Keratinocyte (primary cell): ENCODE results near the gene CNTNAP2. TPM values are rescaled to one million over a fixed set of nuclear protein-coding genes. Genes with fewer than 3 reads are reported as not detected.

Experiments used
- DNase-seq: peaks from one replicate; pipeline ENCODE4 v3.0.0-alpha.2; 2011; ENCODE audit warnings: low read depth, missing footprints, low spot score
- FAIRE-seq: peaks from 2 replicates; lab custom pipeline; 2011; peaks lifted over from hg19 to GRCh38; lab: Jason Lieb, UNC
- H2AFZ ChIP-seq: 2 replicates; pipeline ENCODE4 v1.6.0; 2012; ENCODE audit warnings: low read length, control low read depth, inconsistent platforms; ENCODE audit not compliant: control insufficient read depth
- H3K27ac ChIP-seq: 2 replicates; pipeline ENCODE4 v1.5.1; 2011; ENCODE audit warnings: low read length; ENCODE audit not compliant: control insufficient read depth, insufficient read depth
- H3K27me3 ChIP-seq: 3 replicates; pipeline ENCODE4 v1.6.0; 2011; ENCODE audit warnings: low read length; ENCODE audit not compliant: control insufficient read depth, insufficient read depth; ENCODE audit errors: extremely low read depth
- H3K36me3 ChIP-seq, 2 experiments: 2 replicates in 1 of 2; 3 replicates in 1 of 2; pipeline ENCODE4 v1.5.1; 2011; ENCODE audit warnings: low read length in 2 of 2, mild to moderate bottlenecking in 1 of 2; ENCODE audit not compliant: control insufficient read depth in 2 of 2, insufficient read depth in 2 of 2; ENCODE audit errors: extremely low read depth in 1 of 2
- H3K4me1 ChIP-seq: 3 replicates; pipeline ENCODE4 v1.5.1; 2011; ENCODE audit warnings: low read length; ENCODE audit not compliant: control insufficient read depth, insufficient read depth; ENCODE audit errors: extremely low read depth
- H3K4me2 ChIP-seq: 3 replicates; pipeline ENCODE4 v1.6.0; 2011; ENCODE audit warnings: low read depth, low read length; ENCODE audit not compliant: control insufficient read depth, insufficient read depth; ENCODE audit errors: extremely low read depth
- H3K4me3 ChIP-seq, 3 experiments: fragments of 200-600 bp in 1 of 3; sonication (generic) in 1 of 3; 2 replicates in 2 of 3; 3 replicates in 1 of 3; pipeline ENCODE4 v1.5.1; 2011 to 2016; ENCODE audit warnings: low read length in 3 of 3, mild to moderate bottlenecking in 3 of 3, control low read depth in 2 of 3, inconsistent platforms in 1 of 3, low read depth in 1 of 3, mixed read lengths in 1 of 3, mixed run types in 1 of 3, moderate library complexity in 1 of 3; ENCODE audit not compliant: control insufficient read depth in 2 of 3, insufficient read depth in 2 of 3; ENCODE audit errors: extremely low read depth in 1 of 3
- H3K79me2 ChIP-seq: 2 replicates; pipeline ENCODE4 v1.6.0; 2012; ENCODE audit warnings: low read length; ENCODE audit not compliant: control insufficient read depth, insufficient read depth
- H3K9ac ChIP-seq: 3 replicates; pipeline ENCODE4 v1.6.0; 2011; ENCODE audit warnings: low read length; ENCODE audit not compliant: control insufficient read depth, insufficient read depth; ENCODE audit errors: extremely low read depth
- H3K9me1 ChIP-seq: 3 replicates; pipeline ENCODE4 v1.6.0; 2011; ENCODE audit warnings: low read length; ENCODE audit not compliant: control insufficient read depth, insufficient read depth; ENCODE audit errors: extremely low read depth
- H3K9me3 ChIP-seq: 2 replicates; pipeline ENCODE4 v1.5.1; 2012; ENCODE audit warnings: low read depth, low read length; ENCODE audit not compliant: control insufficient read depth
- H4K20me1 ChIP-seq: 3 replicates; pipeline ENCODE4 v1.6.0; 2011; ENCODE audit warnings: low read length; ENCODE audit not compliant: control insufficient read depth, insufficient read depth; ENCODE audit errors: extremely low read depth
- EZH2 ChIP-seq: IDR thresholded peaks from one replicate; pipeline ENCODE4 v1.6.1; 2012; ENCODE audit warnings: inconsistent platforms, mild to moderate bottlenecking, low read length, moderate library complexity
- dilution Hi-C: fragments of 300-500 bp; cut with MboI; formaldehyde crosslinking; loops from one replicate; pipeline ENCODE4 v1.7.0; 2020; ENCODE audit warnings: low sequenced_read_pairs; ENCODE audit not compliant: extremely low pct_ligation_motif_present
- polyA plus RNA-seq, 5 experiments: library from polyadenylated mRNA; depleted of rRNA in 3 of 5; stranded (reverse) in 3 of 5; stranded (forward) in 1 of 5; unstranded in 1 of 5; fragments of >200 nt; gene quantifications; 1 replicate in 1 of 5; 2 replicates in 3 of 5; 3 replicates in 1 of 5; pipeline versions ENCODE4 v1.2.1 to v1.2.3, GENCODE V29; 2011 to 2012; ENCODE audit warnings: missing spikeins in 2 of 5, low read depth in 1 of 5, low replicate concordance in 1 of 5
- TF ChIP-seq, protein P1 (sequence below), 3 experiments: IDR thresholded peaks in 1 of 3; conservative IDR thresholded peaks in 1 of 3; optimal IDR thresholded peaks in 1 of 3; 2 replicates in 2 of 3; 3 replicates in 1 of 3; pipeline versions ENCODE3 to v1.5.1; 2011; ENCODE audit warnings: low read length in 3 of 3, mild to moderate bottlenecking in 3 of 3, moderate library complexity in 2 of 3, control low read depth in 1 of 3, inconsistent platforms in 1 of 3; ENCODE audit not compliant: insufficient read depth in 2 of 3; ENCODE audit errors: extremely low read depth in 1 of 3

CNTNAP2 gene
- polyA plus RNA-seq, 1 donor (not counting 4 experiments of a cell fraction or from before 2014, with no cell fraction given) = 1.4 TPM

DNA sequence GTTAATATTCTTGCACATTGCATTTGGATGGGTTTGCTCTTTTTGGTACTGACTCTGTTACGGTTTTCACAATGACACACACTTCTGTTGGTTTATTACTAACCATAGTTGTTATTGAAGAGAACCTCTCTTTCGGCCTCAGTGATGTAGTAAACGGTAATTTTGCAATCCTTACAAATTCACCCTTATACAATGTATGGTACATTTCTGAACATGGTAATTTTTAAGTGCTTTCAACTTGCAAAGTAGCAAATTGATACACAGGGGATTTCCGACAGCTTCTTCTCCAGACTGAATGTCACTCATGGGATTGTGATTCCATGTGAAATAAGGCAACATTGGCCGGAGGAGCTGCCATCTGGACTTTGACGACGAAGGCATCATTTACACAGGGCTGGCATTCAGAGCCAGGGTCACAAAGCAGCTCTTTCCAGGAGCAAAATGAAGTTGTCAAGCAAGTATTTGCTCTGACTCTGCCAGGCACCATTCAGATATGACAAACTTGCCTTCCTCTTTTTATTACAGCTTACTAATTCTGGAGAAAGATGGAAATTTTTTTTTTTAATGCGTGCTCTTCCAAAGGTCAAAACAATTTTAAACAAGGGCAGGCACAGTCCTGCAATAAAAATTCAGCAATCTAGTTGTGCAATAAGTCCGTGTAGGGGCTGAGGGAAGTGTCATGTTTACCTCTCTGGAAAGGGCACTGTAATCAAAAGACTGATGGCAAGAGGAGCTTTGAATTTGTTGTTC lies 1762.5 kb downstream of the CNTNAP2 start:
- TF ChIP-seq, protein P1, sequence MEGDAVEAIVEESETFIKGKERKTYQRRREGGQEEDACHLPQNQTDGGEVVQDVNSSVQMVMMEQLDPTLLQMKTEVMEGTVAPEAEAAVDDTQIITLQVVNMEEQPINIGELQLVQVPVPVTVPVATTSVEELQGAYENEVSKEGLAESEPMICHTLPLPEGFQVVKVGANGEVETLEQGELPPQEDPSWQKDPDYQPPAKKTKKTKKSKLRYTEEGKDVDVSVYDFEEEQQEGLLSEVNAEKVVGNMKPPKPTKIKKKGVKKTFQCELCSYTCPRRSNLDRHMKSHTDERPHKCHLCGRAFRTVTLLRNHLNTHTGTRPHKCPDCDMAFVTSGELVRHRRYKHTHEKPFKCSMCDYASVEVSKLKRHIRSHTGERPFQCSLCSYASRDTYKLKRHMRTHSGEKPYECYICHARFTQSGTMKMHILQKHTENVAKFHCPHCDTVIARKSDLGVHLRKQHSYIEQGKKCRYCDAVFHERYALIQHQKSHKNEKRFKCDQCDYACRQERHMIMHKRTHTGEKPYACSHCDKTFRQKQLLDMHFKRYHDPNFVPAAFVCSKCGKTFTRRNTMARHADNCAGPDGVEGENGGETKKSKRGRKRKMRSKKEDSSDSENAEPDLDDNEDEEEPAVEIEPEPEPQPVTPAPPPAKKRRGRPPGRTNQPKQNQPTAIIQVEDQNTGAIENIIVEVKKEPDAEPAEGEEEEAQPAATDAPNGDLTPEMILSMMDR (optimal IDR thresholded peaks at IDR 0.05 in 1 of 3, IDR thresholded peaks at IDR 0.05 in 1 of 3, conservative IDR thresholded peaks at IDR 0.05 in 1 of 3; ENCODE audit: extremely low read depth in 1 of 3, insufficient read depth in 2 of 3, low read length in 3 of 3) = no peak
- no peak for TF ChIP-seq EZH2
- no peak overlapping the region for H3K27ac ChIP-seq
- H4K20me1 ChIP-seq = no peaks in the 10 kb centered on the region
- no peak overlapping the region for H3K9ac ChIP-seq
- H3K4me2 ChIP-seq = no peak overlapping the region
- DNase-seq (no peak), FAIRE-seq (no peak)
- H3K4me3 ChIP-seq = no peak overlapping the region
- dilution Hi-C loops = no loop called here
- no peaks in the 10 kb centered on the region for H3K4me1 ChIP-seq
- peaks cover 4% of the 10 kb centered on the region for H3K9me3 ChIP-seq
- no peaks in the 10 kb centered on the region for H3K27me3 ChIP-seq
- H3K36me3 ChIP-seq = no peaks in the 10 kb centered on the region
- H3K9me1 ChIP-seq = no peaks in the 10 kb centered on the region
- H2AFZ ChIP-seq = no peak overlapping the region
- H3K79me2 ChIP-seq = no peaks in the 10 kb centered on the region

DNA sequence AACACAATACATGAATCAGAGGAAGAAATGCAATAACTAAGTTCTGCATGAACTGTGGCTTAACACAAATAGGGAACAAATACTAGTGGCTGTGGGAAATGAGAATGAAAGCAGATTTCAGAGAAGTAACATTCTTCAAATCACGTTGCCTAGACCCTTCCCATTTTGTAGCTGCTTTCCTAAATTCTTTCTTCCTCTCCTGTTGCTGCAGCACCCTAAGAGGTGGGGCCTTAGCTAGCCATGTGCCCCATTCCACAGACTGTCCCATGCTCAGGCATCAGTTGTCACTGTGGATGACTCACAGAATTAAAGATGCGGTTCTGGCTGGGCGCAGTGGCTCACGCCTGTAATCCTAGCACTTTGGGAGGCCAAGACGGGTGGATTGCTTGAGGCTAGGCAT lies 1769.3 kb downstream of the CNTNAP2 start:
- Histone ChIP-seq H3K27me3 (no peaks in the 10 kb centered on the region), H3K9me1 (no peaks in the 10 kb centered on the region), H3K4me3 (no peak overlapping the region), H3K4me1 (no peaks in the 10 kb centered on the region), H2AFZ (no peak overlapping the region), H3K4me2 (no peak overlapping the region), H3K27ac (no peak overlapping the region), H3K9me3 (peaks cover 4% of the 10 kb centered on the region), H3K9ac (no peak overlapping the region), H3K79me2 (no peaks in the 10 kb centered on the region), H3K36me3 (no peaks in the 10 kb centered on the region), H4K20me1 (no peaks in the 10 kb centered on the region)
- FAIRE-seq = no peak
- dilution Hi-C loops = no loop called here
- TF ChIP-seq, protein P1 (optimal IDR thresholded peaks at IDR 0.05 in 1 of 3, IDR thresholded peaks at IDR 0.05 in 1 of 3, conservative IDR thresholded peaks at IDR 0.05 in 1 of 3; ENCODE audit: extremely low read depth in 1 of 3, insufficient read depth in 2 of 3, low read length in 3 of 3) = no peak
- no peak for TF ChIP-seq EZH2
- DNase-seq = no peak
